NCI-H146 treated with DMSO at 0.1 percent for 48 hours (cell line): ENCODE measurements around the gene MFAP2.

Experiments used
- DNase-seq: peaks from one replicate; lab custom pipeline; 2025; ENCODE audit not compliant: unreplicated experiment; lab: John Stamatoyannopoulos, UW

The MFAP2 gene

DNA sequence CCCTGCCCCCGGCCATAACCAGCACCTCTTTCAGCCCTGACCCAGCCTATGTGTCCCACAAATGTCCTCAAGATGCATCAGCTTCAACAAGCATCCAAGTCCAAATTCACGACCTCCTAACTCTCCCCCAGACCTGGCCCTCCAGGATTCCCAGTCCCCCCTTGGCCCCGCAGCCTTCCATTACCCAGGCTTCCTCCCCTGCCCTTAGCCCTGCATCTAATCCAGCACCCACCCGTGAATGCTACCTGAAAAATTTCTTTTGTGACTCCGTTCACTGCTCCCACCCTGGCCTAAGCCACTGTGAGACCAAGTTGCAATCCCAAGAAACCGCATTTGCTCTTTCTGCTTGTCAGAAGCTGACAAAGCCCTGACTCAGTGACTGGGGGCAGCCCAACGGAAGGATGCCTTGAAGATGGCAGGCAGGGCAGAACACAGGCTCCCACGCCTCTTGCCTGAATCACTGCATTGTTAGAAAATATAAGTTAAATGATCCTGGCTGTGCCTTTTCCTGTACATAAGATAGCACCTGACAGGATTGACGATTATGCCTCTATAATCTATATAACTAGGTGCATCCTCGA, 939 bp upstream of the MFAP2 start:
- DNase-seq: no peak

DNA sequence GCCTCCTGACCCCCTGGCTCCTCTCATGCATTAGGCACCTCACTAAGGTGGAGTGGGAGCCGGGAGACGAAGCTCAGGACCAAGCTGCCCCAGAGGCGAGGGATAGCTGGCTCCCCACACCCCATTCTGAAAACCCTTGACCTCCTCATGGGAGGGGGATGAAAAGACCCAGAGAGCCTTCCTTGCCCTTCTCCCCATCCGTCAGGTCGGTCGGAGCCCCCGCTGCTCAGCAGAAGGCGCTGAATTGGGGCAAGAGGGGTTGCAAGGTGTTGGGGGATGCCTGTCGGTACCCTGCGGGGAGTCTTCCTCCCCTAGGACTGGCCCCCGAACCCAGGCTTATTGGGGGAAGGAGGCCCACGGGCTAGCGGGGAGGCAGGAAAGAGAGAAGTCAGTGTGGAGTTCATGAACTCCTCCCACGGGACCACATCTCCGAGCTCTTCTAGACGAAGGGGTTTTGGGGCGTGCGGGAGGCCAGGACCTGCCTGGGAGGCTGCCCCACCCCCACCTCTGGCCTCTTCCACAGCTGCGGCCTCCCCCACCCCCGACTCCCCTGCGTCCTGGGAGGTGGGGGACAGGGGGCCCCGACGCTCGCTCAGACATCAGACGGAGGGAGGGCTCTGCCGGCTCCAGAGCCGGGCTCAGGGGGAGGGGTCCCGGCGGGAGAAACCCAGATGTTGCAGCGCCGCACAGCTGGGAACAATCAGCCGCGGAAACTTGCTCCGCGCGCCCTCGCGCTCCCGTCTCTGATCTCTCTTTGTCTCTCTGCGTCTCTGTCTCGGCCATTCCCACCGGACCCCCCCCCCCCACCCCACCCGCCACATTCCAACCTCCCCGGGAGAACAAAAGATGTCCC, 719 bp downstream of the MFAP2 start:
- no peak for DNase-seq

GRCh38 chr1:16978567-16979474, 1.6 kb downstream of the MFAP2 start:
- DNase-seq: peak; percentile 27

DNA sequence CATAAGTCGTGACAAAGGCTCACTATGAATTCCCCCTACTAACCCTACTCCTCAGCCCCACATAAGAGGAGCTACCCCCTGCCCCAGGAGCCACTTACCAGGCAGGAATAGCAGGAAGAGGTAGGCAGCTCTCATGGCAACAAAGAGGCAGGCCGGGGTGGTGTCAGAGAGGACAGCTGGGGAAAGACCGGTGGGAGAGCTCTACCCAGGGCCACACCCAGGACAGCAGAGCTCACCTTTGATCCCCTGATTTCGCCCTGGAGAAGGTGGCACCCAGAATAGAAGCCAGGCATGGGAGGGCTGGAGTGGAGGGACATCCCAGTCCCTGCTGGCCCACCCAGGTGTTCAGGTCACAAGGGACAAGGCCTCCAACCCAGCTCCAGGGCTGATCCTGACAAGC, 2.3 kb downstream of the MFAP2 start:
- no peak for DNase-seq

DNA sequence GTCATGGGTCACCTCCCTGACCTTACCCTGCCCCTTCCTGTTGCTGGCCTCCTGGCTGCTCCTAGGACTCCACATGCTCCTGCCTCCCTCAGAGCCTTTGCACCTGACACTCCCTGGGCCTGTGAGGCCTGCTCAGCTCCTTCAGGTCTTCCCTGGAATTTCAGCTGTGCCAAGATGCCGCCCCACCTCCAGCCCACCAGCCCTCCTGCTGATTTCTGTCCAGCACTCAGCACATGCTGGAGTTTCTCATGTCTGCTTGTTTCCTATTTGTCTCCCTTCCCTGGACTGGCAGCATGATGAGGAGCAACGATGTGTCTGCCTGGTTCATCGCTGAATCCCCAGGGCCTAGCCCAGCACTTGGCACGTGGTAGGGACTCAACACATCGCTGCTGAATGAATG, 3.0 kb downstream of the MFAP2 start:
- DNase-seq: no peak

- DNase-seq: no peak
Observed at GRCh38 chr1:16976966-16977365, 3.5 kb downstream of the MFAP2 start.

DNA sequence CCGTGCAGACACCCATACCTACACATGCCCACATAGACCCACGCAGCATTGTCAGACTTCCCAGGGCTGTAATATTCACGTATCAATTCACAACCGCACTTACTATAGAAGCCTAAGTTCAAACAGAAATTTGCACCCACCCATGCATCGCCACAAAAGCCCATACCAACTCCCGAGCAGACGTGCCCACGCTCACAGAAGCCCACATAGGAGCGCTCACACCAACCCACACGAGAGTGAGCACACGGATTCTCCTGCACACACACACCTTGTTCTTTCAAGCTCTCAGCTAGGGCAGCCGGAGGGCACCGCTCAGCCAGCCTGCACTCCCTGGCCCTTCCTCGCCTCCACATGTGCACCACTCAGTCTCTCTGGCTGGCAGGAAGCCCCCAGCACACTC, 4.6 kb downstream of the MFAP2 start:
- DNase-seq: no peak

GRCh38 chr1:16975211-16975610, 5.2 kb downstream of the MFAP2 start:
- no peak for DNase-seq

- no peak for DNase-seq
Observed at GRCh38 chr1:16973215-16973614, 7.2 kb downstream of the MFAP2 start.

GRCh38 chr1:16972189-16972895, 8.1 kb downstream of the MFAP2 start:
- DNase-seq: no peak

- DNase-seq: peak; percentile 39
Observed at GRCh38 chr1:16971341-16972188, 8.9 kb downstream of the MFAP2 start.

GRCh38 chr1:16970132-16970910, 10.1 kb downstream of the MFAP2 start:
- DNase-seq: no peak

DNA sequence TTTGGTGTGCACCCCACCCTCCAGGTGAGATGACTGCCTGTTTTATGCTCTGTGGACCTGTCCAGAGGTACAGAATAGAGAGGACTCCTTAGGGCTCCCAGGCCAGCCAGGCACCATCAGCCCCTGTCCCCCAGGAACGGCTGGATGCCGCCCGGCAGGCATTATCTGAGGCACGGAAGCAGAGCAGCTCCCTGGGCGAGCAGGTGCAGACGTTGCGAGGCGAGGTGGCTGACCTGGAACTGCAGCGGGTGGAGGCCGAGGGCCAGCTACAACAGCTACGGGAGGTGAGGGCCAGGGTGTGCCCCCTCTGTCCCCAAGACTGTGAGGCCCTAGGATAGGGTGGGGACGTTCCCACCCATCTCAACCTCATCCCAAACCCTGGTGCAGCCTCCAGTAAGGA, 10.8 kb downstream of the MFAP2 start:
- DNase-seq: no peak

GRCh38 chr1:16969057-16969611, 11.3 kb downstream of the MFAP2 start:
- DNase-seq: no peak

DNA sequence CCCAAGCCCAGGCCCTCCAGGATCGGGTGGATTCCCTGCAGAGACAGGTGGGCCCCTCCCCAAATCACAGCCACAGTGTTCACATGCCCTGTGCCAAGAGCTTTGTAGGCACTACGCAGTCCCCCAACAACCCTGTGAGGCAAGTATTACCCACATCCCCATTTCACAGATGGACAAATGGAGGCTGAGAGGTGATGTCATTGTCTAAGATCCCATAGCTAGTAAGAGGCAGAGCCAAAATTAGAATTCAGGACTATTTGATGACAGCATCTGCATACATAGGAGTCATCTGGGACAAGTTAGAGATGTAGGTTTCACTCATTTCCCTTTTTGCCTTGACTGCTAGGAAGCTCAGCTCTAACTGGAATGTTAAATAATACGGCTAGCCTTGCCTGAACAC, 12.0 kb downstream of the MFAP2 start:
- DNase-seq: no peak

DNA sequence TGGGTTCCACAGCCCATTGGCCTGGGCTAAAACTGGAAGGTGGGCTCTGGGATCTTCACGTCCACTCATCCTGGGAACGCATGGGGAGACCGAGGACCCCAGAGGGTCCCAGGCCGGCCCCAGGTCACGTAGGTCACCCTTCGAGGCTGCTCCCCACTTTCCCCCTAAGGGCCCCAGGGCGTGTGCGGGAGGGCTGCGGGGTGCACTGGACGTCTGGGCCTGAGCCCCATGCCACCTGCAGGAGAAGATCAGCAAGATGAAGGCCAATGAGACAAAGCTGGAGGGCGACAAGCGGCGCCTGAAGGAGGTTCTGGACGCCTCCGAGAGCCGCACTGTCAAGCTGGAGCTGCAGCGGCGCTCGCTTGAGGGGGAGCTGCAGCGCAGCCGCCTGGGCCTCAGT, 12.5 kb downstream of the MFAP2 start:
- no peak for DNase-seq

DNA sequence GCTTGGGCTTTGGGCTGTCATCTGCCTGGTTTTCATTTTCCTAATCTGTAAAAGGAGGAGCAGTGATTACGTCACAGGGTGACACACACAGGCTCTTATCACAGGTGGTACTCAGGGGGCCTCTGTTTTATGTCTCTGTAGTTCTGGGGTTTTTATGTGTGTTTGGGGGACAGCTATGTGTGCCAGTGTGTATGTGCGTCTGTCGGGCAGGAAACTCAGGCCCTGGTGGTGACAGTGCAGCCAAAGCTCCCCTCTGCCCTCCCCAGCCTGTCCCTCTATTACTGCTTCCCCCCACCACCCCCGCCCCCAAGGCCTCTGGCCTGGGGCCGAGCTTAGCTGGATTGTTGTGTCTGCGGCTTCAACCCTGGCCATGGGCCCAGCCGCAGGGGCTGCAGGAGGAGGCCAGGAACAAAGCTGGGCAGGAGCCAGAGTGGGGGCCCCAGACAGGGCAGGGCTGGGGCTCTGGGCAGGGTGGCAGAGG, 13.3 kb downstream of the MFAP2 start:
- DNase-seq: no peak

DNA sequence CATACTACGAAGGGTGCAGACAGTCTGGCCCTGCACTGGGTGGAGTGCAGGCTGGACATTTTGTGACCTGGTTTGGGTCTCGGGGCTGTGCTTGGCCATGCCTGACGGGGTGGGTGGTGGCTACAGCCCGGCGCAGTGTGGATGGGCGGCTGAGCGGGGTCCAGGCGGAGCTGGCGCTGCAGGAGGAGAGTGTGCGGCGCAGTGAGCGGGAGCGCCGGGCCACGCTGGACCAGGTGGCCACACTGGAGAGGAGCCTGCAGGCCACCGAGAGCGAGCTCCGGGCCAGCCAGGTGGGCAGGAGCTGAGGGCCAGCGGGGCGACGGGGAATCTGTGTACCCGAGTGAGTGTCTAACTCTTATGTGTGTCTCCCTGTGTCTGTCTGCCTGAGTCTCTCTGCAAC, 14.1 kb downstream of the MFAP2 start:
- DNase-seq: no peak

GRCh38 chr1:16965486-16966067, 14.8 kb downstream of the MFAP2 start:
- DNase-seq: no peak
